Eye (tissue), 1 donor: ENCODE measurements around the gene ELMO1.
A peak's percentile ranks its signal among the peaks of the same experiment; 100 is the strongest.

Experiments
- DNase-seq: peaks from one replicate; pipeline ENCODE4 v3.0.0-alpha.2; 2015

ELMO1 gene

DNA sequence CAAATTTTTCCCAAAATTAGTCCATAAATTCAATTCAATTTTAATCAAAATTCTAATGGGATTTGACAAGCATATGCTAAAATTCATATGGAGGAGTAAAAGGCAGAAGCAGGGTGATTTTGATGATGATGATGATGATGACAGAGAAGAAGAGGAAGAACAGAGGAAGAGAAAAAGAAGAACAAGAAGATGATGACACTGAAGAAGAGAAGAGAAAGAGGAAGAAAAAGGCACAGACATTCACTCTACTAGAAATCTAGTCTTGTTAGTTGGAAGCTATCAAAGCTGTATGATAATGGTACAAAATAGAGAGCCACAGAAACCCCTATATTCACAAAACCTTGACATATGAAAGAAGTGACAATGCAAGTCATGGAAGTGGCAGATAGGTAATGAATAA lies 157.9 kb downstream of the ELMO1 start:
- DNase-seq = no peak

DNA sequence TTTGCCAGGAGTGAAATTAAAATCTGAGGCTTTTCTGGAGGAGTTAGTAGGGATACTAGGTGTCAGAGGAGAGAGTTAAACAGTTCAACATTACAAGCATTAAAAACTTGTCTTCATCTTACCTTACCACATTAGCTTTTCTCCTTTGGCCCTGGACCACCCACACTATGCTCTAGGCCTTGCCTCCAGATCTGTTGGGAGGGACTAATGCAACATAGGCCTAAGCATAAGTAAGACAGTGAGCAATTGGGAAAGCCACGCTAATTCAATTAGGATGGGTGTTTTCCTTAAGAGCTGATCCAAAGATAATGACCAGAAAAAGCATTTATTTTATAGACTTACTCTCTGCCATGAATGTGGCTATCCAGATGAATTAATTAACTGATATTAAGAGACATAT lies 158.9 kb downstream of the ELMO1 start:
- DNase-seq = no peak

GRCh38 chr7:37289367-37289766 lies 159.3 kb downstream of the ELMO1 start:
- peak; percentile 48 for DNase-seq

DNA sequence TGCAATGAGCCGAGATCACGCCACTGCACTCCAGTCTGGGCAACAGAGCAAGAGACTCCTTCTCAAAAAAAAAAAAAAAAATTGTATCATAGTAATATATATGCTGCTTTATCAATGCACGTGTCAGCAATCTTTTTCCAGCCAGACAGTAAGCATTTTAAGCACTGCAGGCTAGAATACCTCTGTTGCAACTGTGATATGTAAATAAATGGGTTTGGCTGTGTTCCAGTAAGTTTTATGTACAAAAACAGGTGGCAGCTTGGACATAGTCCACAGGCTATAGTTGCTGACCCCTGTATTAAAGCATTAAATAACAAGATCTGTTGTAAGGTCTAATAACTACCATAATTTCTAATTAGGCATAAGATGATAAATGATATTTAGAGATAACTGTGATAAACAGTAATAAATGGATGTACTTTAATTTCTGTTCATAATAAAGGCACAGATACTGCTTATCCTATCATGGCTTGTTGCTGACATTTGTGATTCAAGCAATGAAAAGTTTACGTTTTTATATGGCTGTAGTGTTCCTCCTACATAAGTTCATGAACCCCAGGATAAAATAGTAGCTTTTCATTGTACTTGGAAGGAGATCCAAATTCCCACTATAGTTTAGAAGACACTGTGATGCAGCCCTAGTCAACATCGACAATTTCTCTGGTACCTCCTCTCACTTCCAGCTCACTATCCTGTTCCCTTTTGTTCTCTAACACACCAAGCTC lies 161.4 kb downstream of the ELMO1 start:
- no peak for DNase-seq

- no peak for DNase-seq
Observed at GRCh38 chr7:37286454-37286832, 162.2 kb downstream of the ELMO1 start.

DNA sequence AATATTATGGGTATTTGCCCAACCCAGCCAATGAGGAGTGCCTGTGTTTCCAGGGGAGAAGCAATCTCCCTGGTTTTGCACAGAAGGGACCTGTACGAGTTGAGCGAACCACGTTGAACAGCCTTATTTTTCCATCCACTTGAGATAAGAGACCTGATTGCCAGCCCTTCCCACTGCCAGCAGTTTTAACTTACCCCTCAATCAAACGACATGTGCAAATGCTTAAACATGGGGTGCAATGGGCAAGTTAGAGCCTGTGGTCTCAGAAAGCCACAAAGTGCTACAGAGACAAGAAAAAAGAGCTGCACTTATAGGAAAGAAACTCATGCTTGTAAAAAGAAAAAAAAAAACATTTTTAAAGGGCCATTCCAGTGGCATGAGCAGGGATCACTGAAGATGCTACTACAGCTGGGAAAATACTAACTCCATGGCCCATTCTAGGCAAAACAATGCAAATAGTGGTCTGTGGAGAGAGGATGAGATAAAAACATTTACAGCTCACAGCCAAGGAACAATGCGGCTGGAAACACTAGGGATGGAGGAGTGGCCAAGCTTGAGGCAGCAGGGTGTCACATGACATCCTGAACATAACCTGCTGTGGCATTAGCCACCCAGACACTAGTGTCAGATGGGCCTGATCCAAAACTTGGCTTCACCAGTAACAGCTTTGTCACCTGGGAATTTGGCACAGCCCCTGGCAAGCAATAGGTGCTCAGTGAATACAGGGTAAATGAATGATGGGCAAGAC lies 162.8 kb downstream of the ELMO1 start:
- no peak for DNase-seq

DNA sequence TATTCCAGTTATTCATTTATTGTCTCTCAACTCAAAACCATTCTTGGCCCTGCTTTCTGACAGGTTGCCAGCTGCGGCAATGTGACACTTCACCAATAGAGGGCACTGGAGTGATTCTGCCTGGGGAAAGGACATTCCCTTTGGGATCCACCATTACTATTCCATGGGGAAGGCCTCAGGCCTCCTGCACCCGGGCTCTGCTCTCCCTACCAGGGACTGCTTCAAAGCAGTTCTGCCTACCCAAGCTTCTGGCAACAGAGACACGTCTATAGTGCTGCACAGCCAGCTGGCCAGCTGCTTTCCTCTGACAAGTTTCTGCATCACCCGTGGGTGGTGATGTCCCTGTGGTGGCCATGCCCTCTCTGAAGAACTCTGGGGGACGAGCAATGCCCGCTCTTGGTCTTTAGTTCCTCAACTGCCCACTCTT lies 163.8 kb downstream of the ELMO1 start:
- peak; percentile 76 for DNase-seq

DNA sequence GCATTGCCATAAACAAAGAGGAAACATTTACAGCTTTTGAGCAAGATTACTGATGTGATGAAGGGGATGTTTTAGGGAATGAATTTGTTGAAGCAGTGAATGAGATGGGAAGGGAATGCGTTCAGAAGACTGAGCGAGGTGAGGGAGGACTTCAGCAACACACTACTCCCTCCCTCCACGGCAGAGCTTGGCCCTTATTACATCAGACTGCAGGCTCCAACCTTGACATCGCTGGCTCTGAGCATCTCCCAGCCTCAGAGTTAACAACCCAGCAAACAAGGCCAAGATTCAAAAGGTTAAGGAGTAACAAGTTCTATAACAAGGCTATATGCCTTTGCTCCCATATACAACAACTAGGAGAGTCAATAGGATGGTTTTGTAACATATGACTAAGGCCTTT lies 164.4 kb downstream of the ELMO1 start:
- DNase-seq = no peak

GRCh38 chr7:37283716-37284115 lies 164.9 kb downstream of the ELMO1 start:
- DNase-seq = no peak

DNA sequence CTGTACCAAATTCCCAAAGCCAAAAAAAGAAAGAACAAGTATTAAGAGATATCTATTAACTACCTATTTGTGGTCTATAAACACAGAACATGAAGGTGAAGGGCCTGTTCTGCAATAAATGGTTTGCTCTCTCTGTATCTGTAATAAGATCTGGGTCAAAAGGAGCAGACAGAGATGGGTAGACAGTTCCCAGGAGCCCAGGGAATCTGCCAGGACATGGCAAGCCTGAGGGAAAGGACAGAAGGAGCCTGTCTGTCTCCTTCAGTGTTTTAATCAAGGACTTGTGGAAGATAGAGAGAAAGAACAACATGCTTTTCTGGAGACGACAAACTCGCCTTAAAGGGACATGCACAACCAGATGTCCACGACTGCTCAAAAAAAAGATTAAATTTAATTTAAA lies 165.7 kb downstream of the ELMO1 start:
- no peak for DNase-seq

DNA sequence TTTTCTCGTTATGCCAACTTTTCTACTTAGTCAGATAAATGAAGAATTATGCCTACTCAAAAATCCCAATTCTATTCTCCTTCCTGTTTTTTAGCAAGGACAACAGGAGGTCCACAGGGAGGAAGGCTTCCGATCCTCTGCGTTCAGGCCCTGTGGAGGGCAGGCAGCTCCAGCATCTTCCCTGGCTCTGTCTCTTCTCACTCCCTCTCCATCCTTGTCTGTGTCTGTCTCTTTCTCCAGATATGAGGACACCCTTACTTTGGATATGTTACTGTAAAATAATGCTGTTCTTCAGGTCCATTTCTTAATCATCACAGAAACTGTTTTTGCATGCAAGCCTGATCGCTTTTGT lies 166.6 kb downstream of the ELMO1 start:
- no peak for DNase-seq

GRCh38 chr7:37281368-37282092 lies 167.1 kb downstream of the ELMO1 start:
- no peak for DNase-seq

- DNase-seq = no peak
Observed at GRCh38 chr7:37277513-37277912, 171.2 kb downstream of the ELMO1 start.

- DNase-seq = no peak
Observed at GRCh38 chr7:37275078-37275710, 173.5 kb downstream of the ELMO1 start.

- no peak for DNase-seq
Observed at GRCh38 chr7:37273891-37274290, 174.8 kb downstream of the ELMO1 start.

GRCh38 chr7:37269711-37270508 lies 178.8 kb downstream of the ELMO1 start:
- DNase-seq = no peak

- DNase-seq = no peak
Observed at GRCh38 chr7:37267251-37267650, 181.4 kb downstream of the ELMO1 start.

- no peak for DNase-seq
Observed at GRCh38 chr7:37265876-37266275, 182.8 kb downstream of the ELMO1 start.

DNA sequence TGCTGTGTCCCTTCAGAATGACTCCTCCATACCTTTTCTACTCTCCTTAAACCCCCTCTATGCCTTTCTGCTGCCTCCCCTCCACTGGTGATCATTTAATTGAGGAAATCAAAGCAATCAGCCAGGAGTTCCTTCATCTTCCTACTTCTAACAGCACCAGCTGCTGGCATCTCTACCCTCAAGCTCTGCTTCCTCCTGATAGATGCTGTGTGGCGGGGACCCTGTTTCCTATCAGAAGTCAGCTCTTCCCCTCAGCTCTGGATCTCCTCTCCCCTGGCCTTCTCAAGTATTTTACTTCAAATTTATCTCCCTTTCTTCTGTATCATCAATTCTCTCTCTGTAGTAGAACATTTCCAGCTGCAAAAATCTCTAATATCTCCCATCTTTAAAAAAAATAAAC lies 183.7 kb downstream of the ELMO1 start:
- DNase-seq = no peak

DNA sequence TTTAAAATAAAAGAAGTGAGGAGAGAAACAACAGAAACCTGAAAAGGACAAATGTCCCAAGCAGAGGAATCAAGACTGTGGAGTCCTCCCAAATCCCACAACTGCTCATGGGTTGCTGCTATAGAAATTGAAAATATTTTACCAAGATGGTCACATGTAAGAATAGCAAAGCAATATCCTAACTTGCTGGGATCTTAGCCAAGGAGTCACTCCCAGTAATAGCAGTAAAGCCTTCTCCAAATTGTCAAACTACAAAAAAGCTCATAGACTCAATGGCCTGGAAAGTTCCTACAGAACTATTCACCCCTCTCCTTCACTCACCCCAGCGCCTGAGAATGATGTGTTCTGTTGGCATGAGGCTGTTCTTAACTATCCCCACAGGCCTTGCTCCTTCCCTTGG lies 186.5 kb downstream of the ELMO1 start:
- DNase-seq = no peak

- no peak for DNase-seq
Observed at GRCh38 chr7:37259319-37259821, 189.3 kb downstream of the ELMO1 start.

- no peak for DNase-seq
Observed at GRCh38 chr7:37256631-37257030, 192.0 kb downstream of the ELMO1 start.
